Esophagus squamous epithelium (tissue), 4 donors: Measurements from ENCODE around the gene CHCHD3.

Experiments used
- POLR2A ChIP-seq, 4 donors: fragments of 450-650 bp; IDR thresholded peaks; one replicate each; pipeline ENCODE4 v1.6.1; 2017; ENCODE audit warnings: antibody characterized with exemption in 4 of 4, mild to moderate bottlenecking in 4 of 4, moderate library complexity in 3 of 4
- TF ChIP-seq, protein P1 (sequence below), 6 experiments: fragments of 450-650 bp in 4 of 6; fragments of 200-600 bp in 2 of 6; sonication (generic) in 2 of 6; IDR thresholded peaks; one replicate each; pipeline ENCODE4 v1.5.1; 2016 to 2019; ENCODE audit warnings: antibody characterized with exemption in 6 of 6, mild to moderate bottlenecking in 4 of 6, moderate library complexity in 4 of 6

DNA sequence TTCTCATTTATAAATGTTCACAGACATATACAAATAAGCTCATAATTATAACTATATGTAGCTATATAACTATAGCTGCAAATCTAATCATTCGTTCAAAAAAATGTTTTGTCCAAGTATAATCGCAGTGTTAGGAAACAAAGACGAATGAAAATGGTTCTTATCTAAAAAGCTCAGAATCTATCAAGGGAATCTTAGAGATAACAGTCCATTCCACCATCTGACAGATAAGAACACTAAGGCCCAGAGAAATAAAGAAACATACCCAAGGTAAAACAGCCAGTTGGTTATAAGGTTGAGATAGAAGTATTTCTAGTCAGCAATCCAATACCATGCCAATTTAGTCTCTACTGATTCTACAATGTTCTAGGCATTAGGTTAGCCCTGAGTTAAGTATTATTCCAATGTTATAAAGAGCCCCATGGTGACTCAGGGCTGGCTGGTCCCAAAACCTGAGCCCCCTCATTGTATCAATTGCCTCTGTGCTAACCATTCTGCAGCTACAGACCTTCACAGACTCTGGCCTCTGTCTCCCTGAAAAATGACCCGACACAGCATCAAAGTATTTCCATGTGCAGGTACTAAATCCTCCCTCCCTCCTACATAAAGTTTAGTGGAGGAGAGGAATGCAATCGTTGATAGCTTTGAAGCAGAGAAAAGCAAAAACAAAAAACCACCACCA, 30.0 kb downstream of the CHCHD3 start:
- TF ChIP-seq, protein P1, sequence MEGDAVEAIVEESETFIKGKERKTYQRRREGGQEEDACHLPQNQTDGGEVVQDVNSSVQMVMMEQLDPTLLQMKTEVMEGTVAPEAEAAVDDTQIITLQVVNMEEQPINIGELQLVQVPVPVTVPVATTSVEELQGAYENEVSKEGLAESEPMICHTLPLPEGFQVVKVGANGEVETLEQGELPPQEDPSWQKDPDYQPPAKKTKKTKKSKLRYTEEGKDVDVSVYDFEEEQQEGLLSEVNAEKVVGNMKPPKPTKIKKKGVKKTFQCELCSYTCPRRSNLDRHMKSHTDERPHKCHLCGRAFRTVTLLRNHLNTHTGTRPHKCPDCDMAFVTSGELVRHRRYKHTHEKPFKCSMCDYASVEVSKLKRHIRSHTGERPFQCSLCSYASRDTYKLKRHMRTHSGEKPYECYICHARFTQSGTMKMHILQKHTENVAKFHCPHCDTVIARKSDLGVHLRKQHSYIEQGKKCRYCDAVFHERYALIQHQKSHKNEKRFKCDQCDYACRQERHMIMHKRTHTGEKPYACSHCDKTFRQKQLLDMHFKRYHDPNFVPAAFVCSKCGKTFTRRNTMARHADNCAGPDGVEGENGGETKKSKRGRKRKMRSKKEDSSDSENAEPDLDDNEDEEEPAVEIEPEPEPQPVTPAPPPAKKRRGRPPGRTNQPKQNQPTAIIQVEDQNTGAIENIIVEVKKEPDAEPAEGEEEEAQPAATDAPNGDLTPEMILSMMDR (IDR thresholded peaks at IDR 0.05) = no peak
- TF ChIP-seq POLR2A (IDR thresholded peaks at IDR 0.05) = no peak
